Activated CD4-positive, alpha-beta T cell treated with anti-CD3 and anti-CD28 coated beads for 36 hours (primary cell): ENCODE data around the gene LDAF1. TPM values are rescaled to one million over a fixed set of nuclear protein-coding genes. Genes with fewer than 3 reads are reported as not detected.
A peak's percentile ranks its signal among the peaks of the same experiment; 100 is the strongest.
"Not testable (repeated sequence)": the region's sequence is repeated elsewhere in the genome, so short reads cannot be mapped to it uniquely, and the experiment has no call there.

Source experiments
- ATAC-seq: fragments of 200-7000 bp; cut with Tn5 transposase; one replicate; pipeline ENCODE4 v1.10.0; 2021; ENCODE audit warnings: mild to moderate bottlenecking, moderate library complexity
- CTCF ChIA-PET: fragments of 350-600 bp; sonication (Branson Sonifier 250); formaldehyde crosslinking; loops from one replicate; lab custom pipeline; 2021; ENCODE audit warnings: antibody characterized with exemption; lab: Charles Lee
- POLR2A ChIA-PET: fragments of 350-600 bp; sonication (Branson Sonifier 250); formaldehyde crosslinking; loops from one replicate; lab custom pipeline; 2021; ENCODE audit warnings: antibody characterized with exemption, inconsistent platforms; lab: Charles Lee
- DNase-seq: peaks from one replicate; pipeline ENCODE4 v3.0.0-alpha.2; 2020
- H3K27ac Mint-ChIP-seq: one replicate; pipeline ENCODE4 v1.8.0; 2021; ENCODE audit warnings: mixed read lengths
- H3K27me3 Mint-ChIP-seq: one replicate; pipeline ENCODE4 v1.8.0; 2021; ENCODE audit warnings: mixed read lengths
- H3K36me3 Mint-ChIP-seq: one replicate; pipeline ENCODE4 v1.8.0; 2021; ENCODE audit warnings: low read depth, mixed read lengths
- H3K4me1 Mint-ChIP-seq: one replicate; pipeline ENCODE4 v1.8.0; 2021; ENCODE audit warnings: mixed read lengths
- H3K4me3 Mint-ChIP-seq: one replicate; pipeline ENCODE4 v1.8.0; 2021; ENCODE audit warnings: mild to moderate bottlenecking, moderate library complexity, mixed read lengths
- H3K9me3 Mint-ChIP-seq: one replicate; pipeline ENCODE4 v1.8.0; 2021; ENCODE audit warnings: low read depth, mixed read lengths
- intact Hi-C, 2 experiments: fragments of 100-400 bp; cut with DNase I in 1 of 2; cut with micrococcal nuclease in 1 of 2; formaldehyde crosslinking; loops; one replicate each; pipeline versions ENCODE4 v1.14.2 to v1.15.1; 2022 to 2024; cut with DNase I, micrococcal nuclease
- total RNA-seq, 2 experiments: library from RNA; stranded (reverse); gene quantifications; one replicate each; pipeline ENCODE4 v1.2.3, GENCODE V29; 2021

LDAF1 gene
- 10 to 100 TPM in 1 of 2 experiments, 1 to 10 TPM in 1; 7.2 to 11.7 TPM for total RNA-seq

DNA sequence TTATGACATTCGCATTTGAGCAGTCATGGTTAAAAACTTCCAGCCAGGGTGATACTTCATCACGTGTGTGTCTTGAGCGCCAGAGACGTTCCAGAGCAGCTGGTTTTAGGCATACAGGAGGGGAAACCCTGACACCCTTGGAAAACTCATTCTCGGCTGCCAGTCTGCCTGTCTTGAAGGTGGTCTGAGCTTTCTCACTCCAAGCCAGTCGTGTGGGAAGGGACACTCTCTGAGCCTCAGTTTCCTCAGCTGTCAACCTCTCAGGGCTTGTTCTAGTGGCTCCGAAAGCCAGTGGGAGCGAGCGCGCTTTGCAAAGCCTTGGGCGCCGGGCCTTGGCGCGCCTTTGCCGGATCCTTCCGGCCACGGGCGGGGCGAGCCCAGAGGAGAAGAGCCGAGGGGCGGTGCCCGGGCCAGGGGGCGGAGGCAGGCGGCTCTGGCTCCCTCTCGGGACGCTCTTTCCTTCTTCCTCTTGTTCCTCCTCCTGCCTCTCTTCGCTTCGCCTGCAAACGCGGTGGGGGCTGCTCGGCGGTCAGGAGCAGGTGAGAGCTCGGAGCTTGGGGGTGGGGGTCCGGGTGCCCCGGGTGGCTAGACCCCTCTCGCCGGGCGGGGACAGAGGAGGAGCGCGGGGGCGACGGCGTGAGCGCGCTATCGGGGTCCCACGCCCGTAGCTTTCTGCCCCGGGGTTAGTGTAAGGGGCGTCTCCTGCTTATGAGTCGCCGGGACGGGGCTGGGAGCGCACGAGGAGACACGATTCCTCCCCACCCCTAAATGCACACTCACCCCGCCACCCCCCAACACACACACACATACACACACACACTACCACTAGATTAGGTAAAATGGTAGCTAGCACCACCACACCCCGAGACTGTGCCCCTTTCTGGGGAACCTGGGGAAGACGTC lies at the start of gene LDAF1:
TSS of gene LDAF1 (plus strand) at position 467 of the 903 bp plus-strand sequence. CDS start 2,509 bp downstream, outside the sequence.
- H3K4me1 Mint-ChIP-seq, result peaks cover 20% of the 10 kb centered on the region
- intact Hi-C loops, result loop anchor here (5.0 to 10.0 kb wide), 2 partner anchors 144 to 1156 kb away; no protein-coding TSS in a partner anchor
- peak; percentile 90 for DNase-seq
- ATAC-seq, result peak; percentile 99
- H3K9me3 Mint-ChIP-seq, result no peaks in the 10 kb centered on the region
- H3K27me3 Mint-ChIP-seq, result no peaks in the 10 kb centered on the region
- CTCF ChIA-PET, result interaction anchor here (0.7 to 2.8 kb wide), 9 partner anchors 9 to 1160 kb away, joined by 3 to 10 read pairs (median 3); partner anchors contain the start of gene ANKS4B
- H3K4me3 Mint-ChIP-seq, result peak within 1 kb of the TSS; percentile 88
- H3K36me3 Mint-ChIP-seq, result peaks cover 7% of the 10 kb centered on the region
- POLR2A ChIA-PET, result interaction anchor here (0.8 kb wide), 1 partner anchor 395 kb away, joined by 5 read pairs; the partner anchor contains the start of gene ACSM3
- peak within 1 kb of the TSS; percentile 81 for H3K27ac Mint-ChIP-seq

DNA sequence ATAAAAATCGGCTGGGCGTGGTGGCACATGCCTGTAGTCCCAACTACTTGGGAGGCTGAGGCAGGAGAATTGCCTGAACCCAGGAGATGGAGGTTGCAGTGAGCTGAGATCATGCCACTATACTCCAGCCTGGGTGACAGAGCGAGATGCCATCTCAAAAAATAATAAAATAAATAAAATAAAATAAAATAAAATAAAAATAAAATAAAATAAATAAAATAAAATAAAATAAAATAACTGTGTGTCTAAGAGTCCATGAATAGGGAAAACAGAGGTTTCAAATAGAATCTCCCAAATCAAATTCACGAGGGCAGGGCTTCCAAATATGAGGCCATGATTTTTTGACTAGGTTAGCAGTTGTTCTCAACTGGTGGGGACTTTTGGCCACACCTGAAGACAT lies 42.9 kb upstream of the LDAF1 start:
- POLR2A ChIA-PET, H3K4me3 Mint-ChIP-seq, H3K27ac Mint-ChIP-seq, H3K36me3 Mint-ChIP-seq, H3K9me3 Mint-ChIP-seq, ATAC-seq, CTCF ChIA-PET, H3K27me3 Mint-ChIP-seq, intact Hi-C loops, DNase-seq, H3K4me1 Mint-ChIP-seq: not testable (repeated sequence)

DNA sequence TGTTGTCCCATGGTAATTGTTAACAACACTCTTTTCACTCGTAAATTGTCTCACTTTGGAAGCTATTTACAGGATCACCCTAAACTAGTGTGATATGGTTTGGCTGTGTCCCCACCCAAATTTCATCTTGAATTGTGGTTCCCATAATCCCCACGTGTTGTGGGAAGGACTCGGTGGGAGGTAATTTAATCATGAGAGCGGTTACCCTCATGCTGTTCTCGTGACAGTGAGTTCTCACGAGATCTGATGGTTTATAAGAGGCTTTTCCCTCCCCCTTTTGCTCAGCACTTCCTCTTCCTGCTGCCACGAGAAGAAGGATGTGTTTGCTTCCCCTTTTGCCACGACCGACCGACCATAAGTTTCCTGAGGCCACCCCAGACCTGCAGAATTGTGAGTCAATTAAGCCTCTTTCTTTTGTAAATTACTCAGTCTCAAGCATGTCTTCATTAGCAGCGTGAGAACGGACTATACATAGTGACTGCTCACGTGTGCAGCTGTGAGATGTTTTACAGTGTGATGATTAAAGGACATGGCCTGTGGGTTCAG lies 42.3 kb upstream of the LDAF1 start:
- H3K36me3 Mint-ChIP-seq, result peaks cover 12% of the 10 kb centered on the region
- peak; percentile 18 for DNase-seq
- H3K27ac Mint-ChIP-seq, result peak overlapping the region; percentile 39
- intact Hi-C loops, result no loop called here
- no peaks in the 10 kb centered on the region for H3K27me3 Mint-ChIP-seq
- ChIA-PET POLR2A (no interaction called here), CTCF (interaction anchor here (1.6 kb wide), 1 partner anchor 266 kb away, joined by 3 read pairs; no protein-coding TSS in a partner anchor)
- peaks cover 1% of the 10 kb centered on the region for H3K9me3 Mint-ChIP-seq
- H3K4me3 Mint-ChIP-seq, result peak overlapping the region; percentile 64
- H3K4me1 Mint-ChIP-seq, result peaks cover 8% of the 10 kb centered on the region
- peak; percentile 47 for ATAC-seq

DNA sequence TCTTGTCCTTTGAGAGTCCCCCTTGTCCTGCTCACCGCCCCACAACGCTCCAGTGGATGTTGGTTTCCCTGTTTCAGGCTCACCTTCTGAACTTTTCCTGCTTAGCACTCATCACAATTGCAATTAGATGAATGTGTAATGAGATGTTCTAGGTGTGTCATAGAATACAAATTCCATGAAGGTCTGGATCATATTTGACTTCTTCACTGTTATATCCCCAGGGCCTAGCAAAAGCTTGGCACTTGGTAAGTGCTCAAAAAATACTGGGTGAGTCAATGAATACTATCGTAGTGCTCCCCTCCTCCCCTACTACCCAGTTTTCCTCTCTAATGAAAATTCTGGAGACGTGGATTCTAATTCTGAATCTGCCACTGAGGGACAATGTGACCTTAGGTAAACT lies 40.9 kb upstream of the LDAF1 start:
- ATAC-seq, result no peak
- no peak for DNase-seq
- POLR2A ChIA-PET, result no interaction called here
- Mint-ChIP-seq H3K36me3 (peaks cover 12% of the 10 kb centered on the region), H3K9me3 (peaks cover 1% of the 10 kb centered on the region), H3K27ac (no peak overlapping the region), H3K4me1 (peaks cover 8% of the 10 kb centered on the region), H3K27me3 (no peaks in the 10 kb centered on the region), H3K4me3 (no peak overlapping the region)
- intact Hi-C loops, result no loop called here
- CTCF ChIA-PET, result interaction anchor here (1.6 kb wide), 1 partner anchor 267 kb away, joined by 3 read pairs; no protein-coding TSS in a partner anchor

DNA sequence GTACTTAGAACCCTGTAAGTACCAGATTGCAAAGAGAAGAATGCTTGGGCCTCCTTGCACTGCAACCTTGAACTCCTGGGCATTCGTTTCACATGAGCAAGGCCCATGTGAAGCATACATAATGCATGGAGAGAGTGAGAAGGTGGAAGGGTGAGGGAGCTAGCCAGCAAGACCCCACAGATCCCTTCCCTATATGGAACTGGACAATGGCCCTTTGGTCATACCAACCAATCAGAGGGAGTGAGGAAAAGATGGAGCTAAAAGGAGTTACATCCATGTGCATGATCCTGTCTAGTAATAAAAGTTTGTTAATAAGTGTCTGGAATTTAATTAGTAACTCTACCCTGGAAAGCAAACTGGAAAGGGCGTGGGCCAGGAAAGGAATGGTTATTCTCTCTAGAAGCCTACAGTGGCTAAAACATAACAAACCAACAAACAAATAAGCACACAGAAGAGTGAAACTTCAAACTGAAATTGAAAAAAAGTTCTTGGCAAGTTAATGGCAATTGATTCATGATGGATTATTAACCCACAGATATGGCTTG lies 37.4 kb upstream of the LDAF1 start:
- H3K27me3 Mint-ChIP-seq, result no peaks in the 10 kb centered on the region
- peaks cover 21% of the 10 kb centered on the region for H3K36me3 Mint-ChIP-seq
- ChIA-PET POLR2A (no interaction called here), CTCF (interaction anchor here (1.2 kb wide), 1 partner anchor 271 kb away, joined by 3 read pairs; no protein-coding TSS in a partner anchor)
- peaks cover 7% of the 10 kb centered on the region for H3K4me1 Mint-ChIP-seq
- ATAC-seq (no peak), DNase-seq (no peak)
- no peak overlapping the region for H3K4me3 Mint-ChIP-seq
- no peak overlapping the region for H3K27ac Mint-ChIP-seq
- intact Hi-C loops, result no loop called here
- peaks cover 1% of the 10 kb centered on the region for H3K9me3 Mint-ChIP-seq

DNA sequence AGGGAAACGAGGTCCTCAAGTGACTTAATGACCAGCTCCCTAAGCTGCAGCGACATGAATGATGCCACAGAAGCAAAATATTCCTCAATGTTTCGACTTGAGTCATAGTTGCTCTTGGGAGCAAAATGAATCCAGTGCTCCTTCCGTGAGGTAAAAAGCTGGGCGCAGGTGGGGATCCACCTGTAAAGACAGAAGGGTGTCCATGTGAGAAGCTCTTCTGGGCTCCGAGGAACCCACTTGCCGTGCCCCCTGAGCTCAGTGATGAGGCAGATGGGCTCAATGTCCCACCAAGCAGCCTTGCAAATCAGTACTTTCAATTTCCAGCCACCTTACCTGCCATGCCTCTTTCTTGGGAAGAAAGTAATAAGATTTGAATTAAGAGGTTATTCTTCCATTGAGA lies 33.3 kb upstream of the LDAF1 start:
- POLR2A ChIA-PET, result interaction anchor here (0.6 to 0.7 kb wide), 2 partner anchors 15 to 113 kb away, joined by 3 read pairs; no protein-coding TSS in a partner anchor
- intact Hi-C loops, result no loop called here
- H3K4me3 Mint-ChIP-seq, result no peak overlapping the region

DNA sequence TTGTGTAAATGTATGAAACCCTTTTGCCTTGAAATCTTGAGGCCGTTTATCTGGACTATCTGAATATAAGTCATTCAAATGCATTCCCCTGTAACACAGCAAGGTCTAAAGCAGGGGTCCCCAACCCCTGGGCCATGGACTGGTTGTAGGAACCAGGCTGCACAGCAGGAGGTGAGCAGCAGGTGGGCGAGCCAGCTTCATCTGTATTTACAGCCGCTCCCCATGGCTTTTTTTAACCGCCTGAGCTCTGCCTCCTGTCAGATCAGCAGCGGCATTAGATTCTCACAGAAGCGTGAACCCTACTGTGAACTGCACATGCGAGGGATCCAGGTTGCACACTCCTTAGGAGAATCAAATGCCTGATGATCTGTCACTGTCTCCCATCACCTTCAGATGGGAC lies 32.0 kb upstream of the LDAF1 start:
- no peak overlapping the region for H3K4me3 Mint-ChIP-seq
- DNase-seq (no peak), ATAC-seq (no peak)
- no peaks in the 10 kb centered on the region for H3K9me3 Mint-ChIP-seq
- H3K4me1 Mint-ChIP-seq, result no peaks in the 10 kb centered on the region
- no peak overlapping the region for H3K27ac Mint-ChIP-seq
- intact Hi-C loops, result no loop called here
- CTCF ChIA-PET, result no interaction called here
- H3K27me3 Mint-ChIP-seq, result no peaks in the 10 kb centered on the region
- POLR2A ChIA-PET, result no interaction called here
- H3K36me3 Mint-ChIP-seq, result peaks cover 9% of the 10 kb centered on the region

More for the DNA sequence above, 33.3 kb upstream of the LDAF1 start:
- DNase-seq (no peak), ATAC-seq (no peak)
- no peaks in the 10 kb centered on the region for H3K4me1 Mint-ChIP-seq
- H3K9me3 Mint-ChIP-seq, result no peaks in the 10 kb centered on the region
- CTCF ChIA-PET, result no interaction called here
- no peak overlapping the region for H3K27ac Mint-ChIP-seq
- peaks cover 12% of the 10 kb centered on the region for H3K36me3 Mint-ChIP-seq
- no peaks in the 10 kb centered on the region for H3K27me3 Mint-ChIP-seq

DNA sequence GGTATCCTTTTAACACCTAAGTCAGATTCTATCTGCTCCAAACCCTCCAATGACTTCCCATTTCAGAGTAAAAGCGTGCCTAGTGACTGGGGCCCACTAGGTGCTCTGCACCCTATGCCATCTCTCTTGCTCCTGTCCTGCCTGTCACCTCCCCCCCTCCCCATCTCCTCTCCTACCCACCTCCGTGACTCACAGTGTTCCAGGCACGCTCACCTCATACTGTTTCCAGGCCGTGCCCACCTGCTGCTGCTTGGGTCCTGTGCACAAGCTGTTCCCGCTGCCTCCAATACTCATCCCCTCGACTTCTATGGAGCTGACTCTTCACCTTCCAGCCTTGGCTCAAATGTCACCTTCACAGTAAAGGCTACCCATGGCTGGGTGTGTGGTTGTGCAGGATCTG lies 29.5 kb upstream of the LDAF1 start:
- Mint-ChIP-seq H3K4me3 (no peak overlapping the region), H3K27me3 (no peaks in the 10 kb centered on the region), H3K4me1 (no peaks in the 10 kb centered on the region), H3K9me3 (no peaks in the 10 kb centered on the region), H3K27ac (no peak overlapping the region), H3K36me3 (peaks cover 9% of the 10 kb centered on the region)
- DNase-seq (no peak), ATAC-seq (no peak)
- intact Hi-C loops, result no loop called here
- CTCF ChIA-PET, result no interaction called here
- POLR2A ChIA-PET, result no interaction called here

DNA sequence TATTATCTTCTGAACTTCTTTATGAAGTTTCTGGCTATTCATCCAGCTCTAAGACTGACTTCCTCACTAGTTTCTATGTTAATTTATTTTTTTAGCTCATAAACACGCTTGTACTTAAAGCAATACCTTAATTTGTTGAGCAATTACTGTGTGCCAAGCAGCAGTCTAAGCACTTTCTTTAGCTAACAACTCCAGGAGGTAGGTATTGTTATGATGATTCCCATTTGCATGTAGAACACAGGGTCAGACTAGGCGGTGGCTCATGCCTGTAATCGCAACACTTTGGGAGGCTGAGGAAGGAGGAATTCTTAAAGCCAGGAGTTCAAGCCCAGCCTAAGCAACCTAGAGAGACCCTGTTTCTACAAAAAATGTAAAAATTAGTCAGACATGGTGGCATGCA lies 27.7 kb upstream of the LDAF1 start:
- ChIA-PET CTCF (no interaction called here), POLR2A (no interaction called here)
- intact Hi-C loops, result no loop called here
- no peaks in the 10 kb centered on the region for H3K9me3 Mint-ChIP-seq
- DNase-seq, result no peak
- no peak for ATAC-seq
- H3K4me1 Mint-ChIP-seq, result no peaks in the 10 kb centered on the region
- H3K4me3 Mint-ChIP-seq, result no peak overlapping the region
- H3K36me3 Mint-ChIP-seq, result no peaks in the 10 kb centered on the region
- no peak overlapping the region for H3K27ac Mint-ChIP-seq
- H3K27me3 Mint-ChIP-seq, result no peaks in the 10 kb centered on the region

DNA sequence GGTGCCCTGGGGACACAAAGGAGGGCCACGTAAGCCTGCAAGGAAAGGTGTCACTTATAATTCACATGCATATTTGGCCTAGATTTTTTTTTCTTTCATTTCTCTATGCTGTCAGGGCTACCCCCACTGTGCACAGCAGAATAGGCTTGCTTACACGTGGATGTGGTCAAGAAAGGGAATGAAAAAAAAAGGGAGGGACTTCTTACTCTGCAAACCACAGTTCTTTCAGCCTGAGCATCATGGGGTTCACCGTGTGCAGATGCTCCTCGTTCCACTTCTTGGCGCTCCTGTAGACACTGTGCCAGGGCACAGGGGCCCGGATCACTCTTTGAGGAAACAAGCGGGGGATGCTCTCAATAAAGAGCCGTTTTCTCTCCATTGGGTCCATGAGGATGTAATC lies 24.4 kb upstream of the LDAF1 start:
- ATAC-seq (no peak), DNase-seq (no peak)
- H3K4me1 Mint-ChIP-seq, result no peaks in the 10 kb centered on the region
- no peak overlapping the region for H3K27ac Mint-ChIP-seq
- POLR2A ChIA-PET, result no interaction called here
- no peaks in the 10 kb centered on the region for H3K9me3 Mint-ChIP-seq
- intact Hi-C loops, result no loop called here
- no peaks in the 10 kb centered on the region for H3K36me3 Mint-ChIP-seq
- no peaks in the 10 kb centered on the region for H3K27me3 Mint-ChIP-seq
- no peak overlapping the region for H3K4me3 Mint-ChIP-seq
- CTCF ChIA-PET, result no interaction called here

DNA sequence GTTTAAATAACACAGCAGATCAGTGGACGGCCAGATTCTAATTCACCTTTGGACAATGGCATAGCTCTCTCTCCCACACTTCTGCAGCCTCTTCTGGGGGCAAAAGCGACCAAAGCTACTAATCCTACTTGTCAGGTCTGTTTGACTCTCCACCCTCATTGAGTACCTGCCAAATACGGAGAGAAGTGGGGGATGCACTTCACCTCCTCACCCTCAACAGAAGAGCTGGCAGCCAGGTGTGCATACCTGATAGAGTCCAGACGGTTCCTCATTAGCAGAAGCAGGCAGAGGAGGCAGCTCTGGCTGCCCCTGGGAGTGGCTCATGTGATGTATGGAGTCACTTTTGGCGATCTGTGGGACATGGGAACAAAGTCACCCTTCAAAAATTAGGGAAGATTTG lies 12.7 kb upstream of the LDAF1 start:
- ChIA-PET CTCF (interaction anchor here (0.6 kb wide), 1 partner anchor 1257 kb away, joined by 3 read pairs; no protein-coding TSS in a partner anchor), POLR2A (no interaction called here)
- intact Hi-C loops, result no loop called here
- H3K9me3 Mint-ChIP-seq, result peaks cover 4% of the 10 kb centered on the region
- peaks cover 11% of the 10 kb centered on the region for H3K27me3 Mint-ChIP-seq
- H3K27ac Mint-ChIP-seq, result no peak overlapping the region
- no peak overlapping the region for H3K4me3 Mint-ChIP-seq
- no peaks in the 10 kb centered on the region for H3K36me3 Mint-ChIP-seq
- no peaks in the 10 kb centered on the region for H3K4me1 Mint-ChIP-seq
- DNase-seq, result no peak
- ATAC-seq, result no peak
